ENCODE results near the gene USP17L17.
"Not testable (repeated sequence)": the region's sequence is repeated elsewhere in the genome, so short reads cannot be mapped to it uniquely, and the experiment has no call there.

The USP17L17 gene

DNA sequence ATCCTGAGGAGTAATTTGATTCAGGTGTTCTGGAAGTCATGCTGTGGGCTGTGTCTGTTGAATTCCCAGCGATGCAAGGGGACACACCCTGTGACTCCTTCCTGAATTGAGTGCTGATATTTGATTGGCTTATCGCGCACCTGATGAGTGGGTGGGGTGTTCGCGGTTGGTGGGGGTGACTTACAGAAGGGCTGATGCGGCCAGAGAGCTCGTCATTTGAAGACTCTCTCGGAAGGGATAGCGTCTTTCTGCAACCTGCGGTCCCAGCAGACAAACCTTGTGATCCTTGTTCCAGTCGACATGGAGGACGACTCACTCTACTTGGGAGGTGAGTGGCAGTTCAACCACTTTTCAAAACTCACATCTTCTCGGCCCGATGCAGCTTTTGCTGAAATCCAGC, at the start of gene USP17L17:
USP17L17 (plus strand) TSS at position 301 of the 400 bp plus-strand sequence; CDS start at position 301, 0 bp downstream.
- DNase-seq = not testable (repeated sequence)

DNA sequence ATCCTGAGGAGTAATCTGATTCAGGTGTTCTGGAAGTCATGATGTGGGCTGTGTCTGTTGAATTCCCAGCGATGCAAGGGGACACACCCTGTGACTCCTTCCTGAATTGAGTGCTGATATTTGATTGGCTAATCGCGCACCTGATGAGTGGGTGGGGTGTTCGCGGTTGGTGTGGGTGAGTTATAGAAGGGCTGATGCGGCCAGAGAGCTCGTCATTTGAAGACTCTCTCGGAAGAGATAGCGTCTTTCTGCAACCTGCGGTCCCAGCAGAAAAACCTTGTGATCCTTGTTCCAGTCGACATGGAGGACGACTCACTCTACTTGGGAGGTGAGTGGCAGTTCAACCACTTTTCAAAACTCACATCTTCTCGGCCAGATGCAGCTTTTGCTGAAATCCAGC, 33.3 kb upstream of the USP17L17 start, which contains the start of gene USP17L10:
USP17L10 (plus strand) TSS at position 301 of the 400 bp plus-strand sequence; CDS start at position 301, 0 bp downstream.
- DNase-seq = not testable (repeated sequence)

DNA sequence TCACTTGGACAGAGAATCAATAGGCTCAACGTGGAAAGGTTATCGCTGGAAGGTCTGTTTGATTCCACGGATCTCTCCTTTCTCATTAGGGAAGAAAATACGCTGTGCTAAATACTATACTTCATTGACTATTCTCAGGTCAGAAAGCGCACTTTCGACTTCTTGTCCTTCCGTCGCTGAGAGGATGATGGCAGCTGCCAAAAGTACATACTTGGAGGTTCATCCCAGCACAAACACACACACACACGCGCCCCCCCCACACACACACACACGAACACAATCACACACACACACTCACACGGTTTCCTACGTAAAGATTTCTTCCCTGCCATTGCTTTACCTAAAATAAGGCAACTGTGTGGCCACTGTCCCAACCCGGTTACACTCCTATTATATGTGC, 29.0 kb upstream of the USP17L17 start:
- not testable (repeated sequence) for DNase-seq

DNA sequence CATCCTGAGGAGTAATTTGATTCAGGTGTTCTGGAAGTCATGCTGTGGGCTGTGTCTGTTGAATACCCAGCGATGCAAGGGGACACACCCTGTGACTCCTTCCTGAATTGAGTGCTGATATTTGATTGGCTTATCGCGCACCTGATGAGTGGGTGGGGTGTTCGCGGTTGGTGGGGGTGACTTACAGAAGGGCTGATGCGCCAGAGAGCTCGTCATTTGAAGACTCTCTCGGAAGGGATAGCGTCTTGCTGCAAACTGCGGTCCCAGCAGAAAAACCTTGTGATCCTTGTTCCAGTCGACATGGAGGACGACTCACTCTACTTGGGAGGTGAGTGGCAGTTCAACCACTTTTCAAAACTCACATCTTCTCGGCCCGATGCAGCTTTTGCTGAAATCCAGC, 28.6 kb upstream of the USP17L17 start, which contains the start of gene USP17L11:
USP17L11 (plus strand) TSS at position 301 of the 400 bp plus-strand sequence; CDS start at position 301, 0 bp downstream.
- not testable (repeated sequence) for DNase-seq

- not testable (repeated sequence) for DNase-seq
Observed at GRCh38 chr4:9219852-9220251, 23.8 kb upstream of the USP17L17 start, which contains the start of gene USP17L12. Gene USP17L12, plus strand, starts transcription at chr4:9220152. Its CDS starts 0 bp downstream, at chr4:9220152.

DNA sequence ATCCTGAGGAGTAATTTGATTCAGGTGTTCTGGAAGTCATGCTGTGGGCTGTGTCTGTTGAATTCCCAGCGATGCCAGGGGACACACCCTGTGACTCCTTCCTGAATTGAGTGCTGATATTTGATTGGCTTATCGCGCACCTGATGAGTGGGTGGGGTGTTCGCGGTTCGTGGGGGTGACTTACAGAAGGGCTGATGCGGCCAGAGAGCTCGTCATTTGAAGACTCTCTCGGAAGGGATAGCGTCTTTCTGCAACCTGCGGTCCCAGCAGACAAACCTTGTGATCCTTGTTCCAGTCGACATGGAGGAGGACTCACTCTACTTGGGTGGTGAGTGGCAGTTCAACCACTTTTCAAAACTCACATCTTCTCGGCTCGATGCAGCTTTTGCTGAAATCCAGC, 19.1 kb upstream of the USP17L17 start, which contains the start of gene USP17L13:
USP17L13 (plus strand) TSS at position 301 of the 400 bp plus-strand sequence; CDS start at position 301, 0 bp downstream.
- not testable (repeated sequence) for DNase-seq

- DNase-seq = not testable (repeated sequence)
Observed at GRCh38 chr4:9230249-9230648, 13.4 kb upstream of the USP17L17 start.

DNA sequence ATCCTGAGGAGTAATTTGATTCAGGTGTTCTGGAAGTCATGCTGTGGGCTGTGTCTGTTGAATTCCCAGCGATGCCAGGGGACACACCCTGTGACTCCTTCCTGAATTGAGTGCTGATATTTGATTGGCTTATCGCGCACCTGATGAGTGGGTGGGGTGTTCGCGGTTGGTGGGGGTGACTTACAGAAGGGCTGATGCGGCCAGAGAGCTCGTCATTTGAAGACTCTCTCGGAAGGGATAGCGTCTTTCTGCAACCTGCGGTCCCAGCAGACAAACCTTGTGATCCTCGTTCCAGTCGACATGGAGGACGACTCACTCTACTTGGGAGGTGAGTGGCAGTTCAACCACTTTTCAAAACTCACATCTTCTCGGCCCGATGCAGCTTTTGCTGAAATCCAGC, 9.6 kb upstream of the USP17L17 start, which contains the start of gene USP17L15:
USP17L15 (plus strand) TSS at position 301 of the 400 bp plus-strand sequence; CDS start at position 301, 0 bp downstream.
- DNase-seq = not testable (repeated sequence)

DNA sequence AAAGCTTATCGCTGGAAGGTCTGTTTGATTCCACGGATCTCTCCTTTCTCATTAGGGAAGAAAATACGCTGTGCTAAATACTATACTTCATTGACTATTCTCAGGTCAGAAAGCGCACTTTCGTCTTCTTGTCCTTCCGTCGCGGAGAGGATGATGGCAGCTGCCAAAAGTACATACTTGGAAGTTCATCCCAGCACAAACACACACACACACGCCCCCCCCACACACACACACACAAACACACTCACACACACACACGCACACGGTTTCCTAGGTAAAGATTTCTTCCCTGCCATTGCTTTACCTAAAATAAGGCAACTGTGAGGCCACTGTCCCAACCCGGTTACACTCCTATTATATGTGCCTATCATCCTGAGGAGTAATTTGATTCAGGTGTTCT, 5.2 kb upstream of the USP17L17 start:
- not testable (repeated sequence) for DNase-seq

DNA sequence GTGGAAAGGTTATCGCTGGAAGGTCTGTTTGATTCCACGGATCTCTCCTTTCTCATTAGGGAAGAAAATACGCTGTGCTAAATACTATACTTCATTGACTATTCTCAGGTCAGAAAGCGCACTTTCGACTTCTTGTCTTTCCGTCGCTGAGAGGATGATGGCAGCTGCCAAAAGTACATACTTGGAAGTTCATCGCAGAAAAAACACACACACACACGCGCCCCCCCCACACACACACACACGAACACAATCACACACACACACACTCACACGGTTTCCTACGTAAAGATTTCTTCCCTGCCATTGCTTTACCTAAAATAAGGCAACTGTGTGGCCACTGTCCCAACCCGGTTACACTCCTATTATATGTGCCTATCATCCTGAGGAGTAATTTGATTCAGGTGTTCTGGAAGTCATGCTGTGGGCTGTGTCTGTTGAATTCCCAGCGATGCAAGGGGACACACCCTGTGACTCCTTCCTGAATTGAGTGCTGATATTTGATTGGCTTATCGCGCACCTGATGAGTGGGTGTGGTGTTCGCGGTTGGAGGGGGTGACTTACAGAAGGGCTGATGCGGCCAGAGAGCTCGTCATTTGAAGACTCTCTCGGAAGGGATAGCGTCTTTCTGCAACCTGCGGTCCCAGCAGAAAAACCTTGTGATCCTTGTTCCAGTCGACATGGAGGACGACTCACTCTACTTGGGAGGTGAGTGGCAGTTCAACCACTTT, 4.4 kb downstream of the USP17L17 start, which contains the start of gene USP17L18:
USP17L18 (plus strand) TSS at position 678 of the 728 bp plus-strand sequence; CDS start at position 678, 0 bp downstream.
- DNase-seq = peak; percentile 3

GRCh38 chr4:9253078-9253477, 9.4 kb downstream of the USP17L17 start, which contains the start of gene USP17L19:
Gene USP17L19, plus strand, starts transcription at chr4:9253378. Its CDS starts 0 bp downstream, at chr4:9253378.
- DNase-seq = not testable (repeated sequence)

GRCh38 chr4:9257824-9258223, 14.1 kb downstream of the USP17L17 start, which contains the start of gene USP17L20:
Gene USP17L20, plus strand, starts transcription at chr4:9258124. Its CDS starts 0 bp downstream, at chr4:9258124.
- DNase-seq = not testable (repeated sequence)

- not testable (repeated sequence) for DNase-seq
Observed at GRCh38 chr4:9262572-9262971, 18.9 kb downstream of the USP17L17 start, which contains the start of gene USP17L21. Gene USP17L21, plus strand, starts transcription at chr4:9262872. Its CDS starts 0 bp downstream, at chr4:9262872.

DNA sequence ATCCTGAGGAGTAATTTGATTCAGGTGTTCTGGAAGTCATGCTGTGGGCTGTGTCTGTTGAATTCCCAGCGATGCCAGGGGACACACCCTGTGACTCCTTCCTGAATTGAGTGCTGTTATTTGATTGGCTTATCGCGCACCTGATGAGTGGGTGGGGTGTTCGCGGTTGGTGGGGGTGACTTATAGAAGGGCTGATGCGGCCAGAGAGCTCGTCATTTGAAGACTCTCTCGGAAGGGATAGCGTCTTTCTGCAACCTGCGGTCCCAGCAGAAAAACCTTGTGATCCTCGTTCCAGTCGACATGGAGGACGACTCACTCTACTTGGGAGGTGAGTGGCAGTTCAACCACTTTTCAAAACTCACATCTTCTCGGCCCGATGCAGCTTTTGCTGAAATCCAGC, 23.6 kb downstream of the USP17L17 start, which contains the start of gene USP17L22:
USP17L22 (plus strand) TSS at position 301 of the 400 bp plus-strand sequence; CDS start at position 301, 0 bp downstream.
- not testable (repeated sequence) for DNase-seq

GRCh38 chr4:9271719-9272118, 28.0 kb downstream of the USP17L17 start:
- peak; percentile 7 for DNase-seq

Measured in activated CD4-positive, alpha-beta T cell treated with anti-CD3 and anti-CD28 coated beads for 48 hours (primary cell).